ENCODE data around the gene PRR9.

Gene PRR9

DNA sequence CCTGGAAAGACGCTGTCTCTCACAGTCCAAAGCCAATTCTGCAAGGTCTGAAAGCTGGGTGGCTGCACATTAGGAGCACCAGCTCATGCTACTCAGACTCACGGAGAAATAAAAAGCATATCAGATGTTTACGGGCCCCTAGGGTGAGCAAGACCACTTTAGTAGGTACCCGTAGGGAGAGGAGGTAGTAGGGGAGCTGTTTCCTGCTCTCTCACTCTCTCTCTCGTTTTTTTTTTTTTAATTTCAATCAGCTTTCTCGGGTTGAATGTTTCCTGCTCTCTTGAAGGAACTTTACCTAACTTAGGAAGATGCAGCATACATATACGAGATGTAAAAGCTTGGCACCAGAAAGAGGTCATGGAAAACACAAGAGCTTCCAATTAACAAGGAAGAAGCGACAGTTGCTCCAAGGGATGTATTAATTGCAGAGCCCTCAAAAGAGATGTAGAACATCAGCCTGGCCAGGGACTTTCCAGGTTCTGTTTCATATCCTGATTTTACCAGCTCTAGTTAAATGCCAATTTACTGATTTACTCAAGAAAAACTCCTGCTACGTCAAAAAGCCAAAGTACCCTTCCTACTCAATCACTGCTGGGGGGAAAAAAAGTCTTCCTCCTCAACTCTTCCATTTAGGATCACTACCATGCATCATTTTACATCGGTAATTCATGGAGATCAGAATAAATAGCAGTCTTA, 45.2 kb downstream of the PRR9 start:
- Histone ChIP-seq H3K9me3 (ENCODE audit: control insufficient read depth in 2 of 2, low read length in 2 of 2) (no peaks in the 10 kb centered on the region), H3K36me3 (ENCODE audit: control insufficient read depth in 2 of 2, insufficient read depth in 2 of 2, low read length in 2 of 2) (no peaks in the 10 kb centered on the region), H3K27ac (ENCODE audit: low read length) (no peak overlapping the region), H3K4me3 (ENCODE audit: low read length in 2 of 2) (no peak overlapping the region), H3K9ac (ENCODE audit: low read length in 2 of 2) (no peak overlapping the region), H3K4me1 (ENCODE audit: control insufficient read depth, insufficient read depth, low read length) (peaks cover 10% of the 10 kb centered on the region), H3K27me3 (ENCODE audit: control insufficient read depth in 1 of 2, insufficient read depth in 2 of 2, low read length in 2 of 2) (peaks cover 37 to 49% of the 10 kb centered on the region in 2 donors)

DNA sequence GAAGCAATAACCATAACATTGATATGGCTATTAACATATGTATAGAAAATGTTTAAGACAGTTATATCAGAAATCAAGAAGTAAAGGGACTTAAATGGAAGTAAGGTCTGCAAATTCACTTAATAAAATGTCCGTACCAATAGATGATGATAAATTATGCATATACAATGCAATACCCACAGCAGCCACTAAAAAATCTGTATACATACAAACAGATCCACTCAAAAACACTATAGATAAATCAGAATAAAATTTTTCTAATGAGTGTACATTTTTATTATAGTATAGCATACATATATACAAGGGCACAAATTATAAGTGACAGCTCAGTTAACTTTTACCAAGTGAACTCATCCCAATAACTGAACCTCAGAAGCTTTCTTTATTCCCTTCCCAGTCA, 48.1 kb downstream of the PRR9 start:
- no peak overlapping the region for H3K4me3 ChIP-seq (ENCODE audit: low read length in 2 of 2)
- H3K27me3 ChIP-seq (ENCODE audit: control insufficient read depth in 1 of 2, insufficient read depth in 2 of 2, low read length in 2 of 2) = peaks cover 26 to 40% of the 10 kb centered on the region in 2 donors
- no peaks in the 10 kb centered on the region for H3K9me3 ChIP-seq (ENCODE audit: control insufficient read depth in 2 of 2, low read length in 2 of 2)
- peaks cover 10% of the 10 kb centered on the region for H3K4me1 ChIP-seq (ENCODE audit: control insufficient read depth, insufficient read depth, low read length)
- H3K9ac ChIP-seq (ENCODE audit: low read length in 2 of 2) = no peak overlapping the region
- H3K27ac ChIP-seq (ENCODE audit: low read length) = no peak overlapping the region
- no peaks in the 10 kb centered on the region for H3K36me3 ChIP-seq (ENCODE audit: control insufficient read depth in 2 of 2, insufficient read depth in 2 of 2, low read length in 2 of 2)

All from stomach smooth muscle (tissue), 2 donors.